HG02840 (cell line): ENCODE data around the gene CHRM4.

Experiments
- ATAC-seq: cut with Tn5 transposase; IDR thresholded peaks from one replicate; pipeline ENCODE4 v1.9.1; 2021; ENCODE audit warnings: mild to moderate bottlenecking, moderate library complexity, moderate number of reproducible peaks; ENCODE audit not compliant: unreplicated experiment, low FRiP score

CHRM4 gene

GRCh38 chr11:46351606-46352005 is 40.0 kb downstream of the CHRM4 start:
- no peak for ATAC-seq

- ATAC-seq = no peak
Measured at GRCh38 chr11:46351148-46351547, 40.4 kb downstream of the CHRM4 start.

- ATAC-seq = no peak
Measured at GRCh38 chr11:46350695-46351094, 40.9 kb downstream of the CHRM4 start.

- no peak for ATAC-seq
Measured at GRCh38 chr11:46348566-46349401, 42.8 kb downstream of the CHRM4 start.

GRCh38 chr11:46347637-46348311 is 43.8 kb downstream of the CHRM4 start:
- peak; percentile 10 for ATAC-seq

GRCh38 chr11:46346886-46347636 is 44.5 kb downstream of the CHRM4 start, which contains the start of gene DGKZ:
TSS of gene DGKZ (plus strand) at chr11:46347463. CDS start at chr11:46347660, 197 bp downstream.
- ATAC-seq = peak; percentile 55

GRCh38 chr11:46345881-46346484 is 45.6 kb downstream of the CHRM4 start:
- ATAC-seq = no peak

GRCh38 chr11:46345131-46345597 is 46.4 kb downstream of the CHRM4 start:
- no peak for ATAC-seq

GRCh38 chr11:46343520-46343919 is 48.1 kb downstream of the CHRM4 start:
- no peak for ATAC-seq

- ATAC-seq = no peak
Measured at GRCh38 chr11:46342239-46342638, 49.3 kb downstream of the CHRM4 start.

- ATAC-seq = no peak
Measured at GRCh38 chr11:46341454-46341853, 50.1 kb downstream of the CHRM4 start.

- ATAC-seq = no peak
Measured at GRCh38 chr11:46339816-46340215, 51.8 kb downstream of the CHRM4 start.

- ATAC-seq = no peak
Measured at GRCh38 chr11:46338988-46339666, 52.4 kb downstream of the CHRM4 start.

- no peak for ATAC-seq
Measured at GRCh38 chr11:46338636-46338987, 53.0 kb downstream of the CHRM4 start.

- ATAC-seq = no peak
Measured at GRCh38 chr11:46337626-46338345, 53.8 kb downstream of the CHRM4 start.

- no peak for ATAC-seq
Measured at GRCh38 chr11:46336563-46337180, 54.9 kb downstream of the CHRM4 start.

- no peak for ATAC-seq
Measured at GRCh38 chr11:46335890-46336562, 55.5 kb downstream of the CHRM4 start.

GRCh38 chr11:46335271-46335670 is 56.3 kb downstream of the CHRM4 start:
- no peak for ATAC-seq
